SK-N-SH (cell line): ENCODE data around the gene TMEM129. TPM values are rescaled to one million over a fixed set of nuclear protein-coding genes. Genes with fewer than 3 reads are reported as not detected.

ENCODE experiments used
- CTCF ChIA-PET: fragments of 300-600, 350-600 bp; formaldehyde crosslinking; extraction: SDS; loops from one replicate; lab custom pipeline; 2021; lab: Yijun Ruan, JAX
- POLR2A ChIA-PET: fragments of 350-600 bp; sonication (Branson Sonifier 250); formaldehyde crosslinking; extraction: SDS; loops from one replicate; lab custom pipeline; 2020; ENCODE audit warnings: antibody characterized with exemption, inconsistent platforms; lab: Yijun Ruan, JAX
- DNase-seq: peaks from one replicate; pipeline ENCODE4 v3.0.0; 2012
- H2AFZ ChIP-seq: fragments of 200-600 bp; sonication (generic); 2 replicates; pipeline ENCODE4 v1.8.1; 2016; ENCODE audit warnings: antibody characterized with exemption, mild to moderate bottlenecking, low read depth
- H3F3A ChIP-seq: fragments of 200-600 bp; sonication (generic); replicated peaks from 2 replicates; pipeline ENCODE3; 2016; ENCODE audit warnings: antibody characterized with exemption, mild to moderate bottlenecking; ENCODE audit not compliant: insufficient read depth
- H3K27ac ChIP-seq, 2 experiments: fragments of 200-500 bp in 1 of 2; fragments of 200-600 bp in 1 of 2; sonication (Bioruptor generic) in 1 of 2; sonication (generic), shearing (Covaris generic) in 1 of 2; 2 replicates each; pipeline versions ENCODE4 v1.5.1 to v1.6.1; 2014 to 2016; ENCODE audit warnings: low read depth in 2 of 2, inconsistent platforms in 1 of 2, low read length in 1 of 2, mild to moderate bottlenecking in 1 of 2, mixed read lengths in 1 of 2
- H3K27me3 ChIP-seq: fragments of 200-600 bp; sonication (generic), shearing (Covaris generic); 2 replicates; pipeline ENCODE4 v1.6.1; 2016; ENCODE audit warnings: mixed run types; ENCODE audit not compliant: insufficient read depth
- H3K36me3 ChIP-seq, 2 experiments: fragments of 200-500 bp in 1 of 2; fragments of 200-600 bp in 1 of 2; sonication (Bioruptor generic) in 1 of 2; sonication (generic) in 1 of 2; replicated peaks in 1 of 2; 2 replicates each; pipeline versions ENCODE3 to v1.5.1; 2014 to 2016; ENCODE audit warnings: low read length in 1 of 2, mild to moderate bottlenecking in 1 of 2; ENCODE audit not compliant: insufficient read depth in 2 of 2, control insufficient read depth in 1 of 2
- H3K4me1 ChIP-seq, 2 experiments: fragments of 200-500 bp in 1 of 2; fragments of 200-600 bp in 1 of 2; sonication (Bioruptor generic) in 1 of 2; sonication (generic), shearing (Covaris generic) in 1 of 2; 2 replicates each; pipeline versions ENCODE4 v1.5.1 to v1.6.1; 2014 to 2016; ENCODE audit warnings: low read depth in 1 of 2, low read length in 1 of 2, mixed run types in 1 of 2; ENCODE audit not compliant: insufficient read depth in 2 of 2, control insufficient read depth in 1 of 2
- H3K4me2 ChIP-seq: fragments of 200-600 bp; sonication (generic), shearing (Covaris generic); 2 replicates; pipeline ENCODE4 v1.6.1; 2017; ENCODE audit warnings: mixed run types
- H3K4me3 ChIP-seq, 2 experiments: fragments of 200-500 bp in 1 of 2; fragments of 200-600 bp in 1 of 2; sonication (Bioruptor generic) in 1 of 2; sonication (generic), shearing (Covaris generic) in 1 of 2; 2 replicates each; pipeline versions ENCODE4 v1.5.1 to v1.8.1; 2014 to 2016; ENCODE audit warnings: low read depth in 2 of 2, inconsistent platforms in 1 of 2, low read length in 1 of 2, mild to moderate bottlenecking in 1 of 2, mixed read lengths in 1 of 2, moderate library complexity in 1 of 2
- H3K79me2 ChIP-seq: fragments of 200-600 bp; sonication (generic); 2 replicates; pipeline ENCODE4 v1.8.1; 2017; ENCODE audit warnings: mild to moderate bottlenecking; ENCODE audit not compliant: insufficient read depth
- H3K9ac ChIP-seq: fragments of 200-600 bp; sonication (generic); 2 replicates; pipeline ENCODE4 v1.6.1; 2017; ENCODE audit warnings: mixed run types
- H3K9me2 ChIP-seq: fragments of 200-600 bp; sonication (generic); 2 replicates; pipeline ENCODE4 v1.6.1; 2017; ENCODE audit warnings: mixed run types
- H3K9me3 ChIP-seq: fragments of 200-600 bp; sonication (generic); 2 replicates; pipeline ENCODE4 v1.6.1; 2017; ENCODE audit warnings: mixed run types, mild to moderate bottlenecking, moderate library complexity
- H4K20me1 ChIP-seq: fragments of 200-600 bp; sonication (generic); 2 replicates; pipeline ENCODE4 v1.6.1; 2017; ENCODE audit warnings: mild to moderate bottlenecking, mixed run types; ENCODE audit not compliant: insufficient read depth
- CTCF ChIP-seq: fragments of 200-600 bp; sonication (generic); IDR thresholded peaks from 2 replicates; pipeline ENCODE4 v1.6.1; 2017; ENCODE audit warnings: antibody characterized with exemption, mild to moderate bottlenecking, moderate library complexity
- FOSL2 ChIP-seq: IDR thresholded peaks from 2 replicates; pipeline ENCODE4 v1.4.0; 2012; ENCODE audit warnings: low read depth, mild to moderate bottlenecking, moderate library complexity, borderline replicate concordance
- FOXJ3 ChIP-seq: sonication (generic); formaldehyde crosslinking; IDR thresholded peaks from 2 replicates; pipeline ENCODE4 v1.5.1; 2020; ENCODE audit warnings: mild to moderate bottlenecking, missing genetic modification reagents
- GABPA ChIP-seq: IDR thresholded peaks from 2 replicates; pipeline ENCODE4 v1.4.0; 2012; ENCODE audit warnings: low read depth, mild to moderate bottlenecking
- IRF3 ChIP-seq: fragments of 150-350 bp; IDR thresholded peaks from 2 replicates; pipeline ENCODE4 v1.6.1; 2016; ENCODE audit warnings: mild to moderate bottlenecking, low read depth, low read length
- MEF2A ChIP-seq: IDR thresholded peaks from 2 replicates; pipeline ENCODE4 v1.4.0; 2012; ENCODE audit warnings: low read depth, borderline replicate concordance
- MXI1 ChIP-seq: IDR thresholded peaks from 2 replicates; pipeline ENCODE4 v1.6.1; 2012; ENCODE audit warnings: mild to moderate bottlenecking, low read depth, low read length, improper control_type of control experiment
- POLR2AphosphoS5 ChIP-seq: IDR thresholded peaks from 2 replicates; pipeline ENCODE4 v1.6.1; 2012; ENCODE audit warnings: low read depth, low read length
- RCOR1 ChIP-seq: fragments of 150-350 bp; IDR thresholded peaks from 2 replicates; pipeline ENCODE4 v1.6.1; 2017; ENCODE audit warnings: antibody characterized with exemption, low read length
- REST ChIP-seq: IDR thresholded peaks from 2 replicates; pipeline ENCODE4 v1.6.1; 2012; ENCODE audit warnings: mild to moderate bottlenecking, low read depth, low read length, moderate library complexity
- RFX5 ChIP-seq: IDR thresholded peaks from 2 replicates; pipeline ENCODE4 v1.6.1; 2012; ENCODE audit warnings: mild to moderate bottlenecking, improper control_type of control experiment, low read length
- RXRA ChIP-seq: IDR thresholded peaks from 2 replicates; pipeline ENCODE4 v1.4.0; 2012; ENCODE audit warnings: low read depth, mild to moderate bottlenecking, borderline replicate concordance
- SMC3 ChIP-seq: IDR thresholded peaks from 2 replicates; pipeline ENCODE4 v1.6.1; 2012; ENCODE audit warnings: low read depth, low read length, improper control_type of control experiment
- TAF1 ChIP-seq: IDR thresholded peaks from 2 replicates; pipeline ENCODE4 v1.6.1; 2012; ENCODE audit warnings: low read depth, mild to moderate bottlenecking, low read length, moderate library complexity, borderline replicate concordance
- TEAD4 ChIP-seq: IDR thresholded peaks from 2 replicates; pipeline ENCODE4 v1.4.0; 2012; ENCODE audit warnings: mild to moderate bottlenecking, borderline replicate concordance; ENCODE audit not compliant: insufficient read depth
- ZBTB33 ChIP-seq: IDR thresholded peaks from 2 replicates; pipeline ENCODE4 v1.4.0; 2012; ENCODE audit warnings: low read depth, borderline replicate concordance
- WGBS: methylation state at CpG from one replicate; pipeline ENCODE4 v1.1.6; 2017; ENCODE audit warnings: low lambda C conversion rate; 5-methylcytosine and 5-hydroxymethylcytosine counted together
- polyA plus RNA-seq, 3 experiments: library from polyadenylated mRNA; depleted of rRNA; stranded (reverse); fragments of >200 nt; gene quantifications; 2 replicates each; pipeline ENCODE4 v1.2.3, GENCODE V29; 2012
- TF ChIP-seq, protein P1 (sequence below): fragments of 150-350 bp; IDR thresholded peaks from 2 replicates; pipeline ENCODE4 v1.6.1; 2017; ENCODE audit warnings: antibody characterized with exemption, low read length, low read depth, borderline replicate concordance

Gene TMEM129
- polyA plus RNA-seq, 1 of the 3 experiments (the other 2 are of a cell fraction): 36.5 TPM

DNA sequence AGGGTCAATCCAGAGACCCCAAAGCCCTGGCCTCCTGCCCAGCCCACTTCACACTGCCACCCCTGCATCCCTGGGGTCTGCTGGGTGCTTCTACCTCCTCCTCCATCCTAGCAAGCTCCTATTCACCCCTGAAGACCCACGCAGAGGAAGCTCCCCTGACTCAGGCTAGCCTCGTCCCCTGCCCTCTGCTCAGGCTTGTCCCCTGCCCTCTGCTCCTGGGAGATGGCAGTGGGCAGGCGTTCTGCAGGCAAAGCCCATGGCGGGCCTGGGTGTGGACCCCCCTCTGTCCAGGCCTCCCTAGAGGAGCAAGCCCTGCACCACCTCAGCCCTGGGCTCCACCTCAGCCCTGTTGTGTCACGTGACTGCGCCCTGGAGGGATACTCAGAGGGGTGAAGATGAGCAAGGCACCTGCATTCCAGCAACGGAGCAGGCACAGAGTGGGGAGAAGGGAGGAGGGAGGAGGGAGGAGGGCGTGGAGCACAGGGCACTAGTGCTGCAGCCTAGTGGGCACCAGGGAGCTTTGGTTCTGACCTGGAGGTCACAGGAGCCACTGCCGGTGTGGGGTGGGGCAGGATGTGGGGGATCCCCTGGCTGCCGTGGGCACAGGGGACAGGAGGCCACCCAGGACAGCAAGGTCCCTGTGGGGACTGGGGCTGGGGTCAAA is 44.4 kb upstream of the TMEM129 start:
- H3K4me2 ChIP-seq: no peak overlapping the region
- ChIA-PET POLR2A (no interaction called here), CTCF (interaction anchor here (1.2 to 4.1 kb wide), 6 partner anchors 10 to 44 kb away, joined by 4 to 21 read pairs (median 6); no protein-coding TSS in a partner anchor)
- no peaks in the 10 kb centered on the region for H4K20me1 ChIP-seq
- DNase-seq: peak; percentile 39
- no peaks in the 10 kb centered on the region for H3K79me2 ChIP-seq
- no peaks in the 10 kb centered on the region for H3K9me3 ChIP-seq
- H3K36me3 ChIP-seq: no peaks in the 10 kb centered on the region
- no peaks in the 10 kb centered on the region for H3K9me2 ChIP-seq
- no peak overlapping the region for H3K9ac ChIP-seq
- H3K4me3 ChIP-seq: no peak overlapping the region
- H2AFZ ChIP-seq: no peak overlapping the region
- TF ChIP-seq TEAD4 (no peak), RXRA (no peak), FOXJ3 (no peak), GABPA (no peak), MXI1 (no peak), REST (no peak), FOSL2 (no peak), RCOR1 (no peak), IRF3 (no peak), CTCF (no peak), ZBTB33 (no peak), SMC3 (no peak), POLR2AphosphoS5 (no peak), RFX5 (no peak), MEF2A (no peak), TAF1 (no peak)
- TF ChIP-seq, protein P1, sequence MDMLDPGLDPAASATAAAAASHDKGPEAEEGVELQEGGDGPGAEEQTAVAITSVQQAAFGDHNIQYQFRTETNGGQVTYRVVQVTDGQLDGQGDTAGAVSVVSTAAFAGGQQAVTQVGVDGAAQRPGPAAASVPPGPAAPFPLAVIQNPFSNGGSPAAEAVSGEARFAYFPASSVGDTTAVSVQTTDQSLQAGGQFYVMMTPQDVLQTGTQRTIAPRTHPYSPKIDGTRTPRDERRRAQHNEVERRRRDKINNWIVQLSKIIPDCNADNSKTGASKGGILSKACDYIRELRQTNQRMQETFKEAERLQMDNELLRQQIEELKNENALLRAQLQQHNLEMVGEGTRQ: no peak
- H3K27me3 ChIP-seq: no peaks in the 10 kb centered on the region
- no peaks in the 10 kb centered on the region for H3F3A ChIP-seq
- H3K27ac ChIP-seq: no peak overlapping the region
- H3K4me1 ChIP-seq: peaks cover 0 to 12% of the 10 kb centered on the region in 2 experiments; a peak in 1 of 4 replicates
- 76% methylated on average over 4 of the region's 10 CpGs for WGBS
